KMS-11 (cell line): ENCODE results near the gene DISP2.

Source experiments
- H2AFZ ChIP-seq: fragments of 200-600 bp; sonication (generic); 2 replicates; pipeline ENCODE4 v1.6.1; 2016; ENCODE audit warnings: antibody characterized with exemption, mixed run types, low read depth
- H3K27ac ChIP-seq: fragments of 200-600 bp; sonication (generic); 2 replicates; pipeline ENCODE4 v1.6.1; 2016; ENCODE audit warnings: mild to moderate bottlenecking, mixed run types
- H3K27me3 ChIP-seq: fragments of 200-600 bp; sonication (generic); 2 replicates; pipeline ENCODE4 v1.6.1; 2017; ENCODE audit warnings: mild to moderate bottlenecking, low read depth, mixed run types, moderate library complexity; ENCODE audit not compliant: insufficient read depth
- H3K36me3 ChIP-seq: fragments of 200-600 bp; sonication (generic); 2 replicates; pipeline ENCODE4 v1.6.1; 2017; ENCODE audit warnings: mild to moderate bottlenecking, mixed run types; ENCODE audit not compliant: insufficient read depth
- H3K4me1 ChIP-seq: fragments of 200-600 bp; sonication (generic); 2 replicates; pipeline ENCODE4 v1.6.1; 2016; ENCODE audit warnings: mild to moderate bottlenecking, low read depth, mixed run types; ENCODE audit not compliant: poor library complexity, severe bottlenecking
- H3K4me2 ChIP-seq: fragments of 200-600 bp; sonication (generic); 2 replicates; pipeline ENCODE4 v1.7.0; 2016; ENCODE audit warnings: mild to moderate bottlenecking, mixed run types
- H3K4me3 ChIP-seq: fragments of 200-600 bp; sonication (generic); IDR thresholded peaks from 2 replicates; pipeline ENCODE4 v1.6.1; 2017; ENCODE audit warnings: low read depth, low read length, mixed read lengths; ENCODE audit not compliant: insufficient read depth
- H3K79me2 ChIP-seq: fragments of 200-600 bp; sonication (generic); 2 replicates; pipeline ENCODE4 v1.6.1; 2016; ENCODE audit warnings: low read depth, mixed run types; ENCODE audit not compliant: insufficient read depth
- H3K9ac ChIP-seq: fragments of 200-600 bp; sonication (generic); 2 replicates; pipeline ENCODE4 v1.6.1; 2016; ENCODE audit warnings: mild to moderate bottlenecking, mixed run types
- H4K20me1 ChIP-seq: fragments of 200-600 bp; sonication (generic); 2 replicates; pipeline ENCODE4 v1.6.1; 2016; ENCODE audit warnings: mild to moderate bottlenecking, mixed run types; ENCODE audit not compliant: insufficient read depth
- CTCF ChIP-seq: fragments of 200-600 bp; sonication (generic); conservative IDR thresholded peaks from 2 replicates; pipeline ENCODE4 v1.6.1; 2017; ENCODE audit warnings: low read depth, mild to moderate bottlenecking, antibody characterized with exemption, low read length, moderate library complexity, mixed read lengths

Gene DISP2

GRCh38 chr15:40407330-40407990 is 49.4 kb downstream of the DISP2 start:
- Histone ChIP-seq H3K4me1 (peaks cover 34% of the 10 kb centered on the region), H3K4me3 (no peak overlapping the region), H3K27ac (no peak overlapping the region; the same call in 1 of the 2 replicates), H3K27me3 (no peaks in the 10 kb centered on the region), H3K4me2 (peak overlapping the region; percentile 5; the same call in 1 of the 2 replicates), H2AFZ (no peak overlapping the region), H4K20me1 (no peaks in the 10 kb centered on the region), H3K79me2 (no peaks in the 10 kb centered on the region), H3K36me3 (no peaks in the 10 kb centered on the region), H3K9ac (no peak overlapping the region)
- no peak for TF ChIP-seq CTCF

GRCh38 chr15:40409366-40409765 is 51.3 kb downstream of the DISP2 start:
- Histone ChIP-seq H3K4me1 (peaks cover 34% of the 10 kb centered on the region), H3K4me3 (no peak overlapping the region), H3K4me2 (peak overlapping the region; percentile 22; the same call in 1 of the 2 replicates), H3K79me2 (no peaks in the 10 kb centered on the region), H4K20me1 (no peaks in the 10 kb centered on the region), H3K36me3 (no peaks in the 10 kb centered on the region), H3K27ac (no peak overlapping the region; the same call in 1 of the 2 replicates), H3K27me3 (no peaks in the 10 kb centered on the region), H2AFZ (no peak overlapping the region), H3K9ac (no peak overlapping the region)
- TF ChIP-seq CTCF: no peak

- peaks cover 34% of the 10 kb centered on the region for H3K4me1 ChIP-seq
- TF ChIP-seq CTCF: no peak
- no peaks in the 10 kb centered on the region for H3K27me3 ChIP-seq
- H3K36me3 ChIP-seq: no peaks in the 10 kb centered on the region
- H3K79me2 ChIP-seq: no peaks in the 10 kb centered on the region
- no peak overlapping the region for H2AFZ ChIP-seq
- H3K27ac ChIP-seq: no peak overlapping the region
- H3K4me2 ChIP-seq: no peak overlapping the region
- no peak overlapping the region for H3K4me3 ChIP-seq
- H4K20me1 ChIP-seq: no peaks in the 10 kb centered on the region
- no peak overlapping the region for H3K9ac ChIP-seq
Observed at GRCh38 chr15:40410476-40410875, 52.5 kb downstream of the DISP2 start.

GRCh38 chr15:40412095-40412759 is 54.2 kb downstream of the DISP2 start:
- no peaks in the 10 kb centered on the region for H4K20me1 ChIP-seq

More at GRCh38 chr15:40412095-40412759, 54.2 kb downstream of the DISP2 start:
- H2AFZ ChIP-seq: no peak overlapping the region
- no peaks in the 10 kb centered on the region for H3K36me3 ChIP-seq
- no peak overlapping the region for H3K4me3 ChIP-seq
- H3K27me3 ChIP-seq: no peaks in the 10 kb centered on the region
- H3K9ac ChIP-seq: no peak overlapping the region
- no peaks in the 10 kb centered on the region for H3K79me2 ChIP-seq
- H3K4me1 ChIP-seq: peaks cover 25% of the 10 kb centered on the region
- TF ChIP-seq CTCF: no peak
- no peak overlapping the region for H3K4me2 ChIP-seq
- no peak overlapping the region for H3K27ac ChIP-seq
